Lower lobe of right lung (tissue), 2 donors: ENCODE results near the gene GOSR1. TPM values are rescaled to one million over a fixed set of nuclear protein-coding genes. Genes with fewer than 3 reads are reported as not detected.
A peak's percentile ranks its signal among the peaks of the same experiment; 100 is the strongest.
"Not testable (repeated sequence)": the region's sequence is repeated elsewhere in the genome, so short reads cannot be mapped to it uniquely, and the experiment has no call there.

Source experiments
- ATAC-seq, 2 donors: fragments of 200-7000 bp; cut with Tn5 transposase; one replicate each; pipeline ENCODE4 v1.9.1; 2020 to 2022; ENCODE audit warnings: mild to moderate bottlenecking in 2 of 2, moderate library complexity in 2 of 2
- DNase-seq: peaks from one replicate; pipeline ENCODE4 v3.0.0-alpha.2; 2020
- H3K27ac ChIP-seq: fragments of 200-600 bp; one replicate; pipeline ENCODE4 v1.8.0; 2022
- H3K27me3 ChIP-seq: fragments of 200-600 bp; one replicate; pipeline ENCODE4 v1.8.0; 2022; ENCODE audit warnings: low read depth
- H3K36me3 ChIP-seq: fragments of 200-600 bp; one replicate; pipeline ENCODE4 v1.8.0; 2022; ENCODE audit warnings: mild to moderate bottlenecking
- H3K4me1 ChIP-seq: fragments of 200-600 bp; one replicate; pipeline ENCODE4 v1.8.0; 2022
- H3K4me3 ChIP-seq: fragments of 200-600 bp; one replicate; pipeline ENCODE4 v1.8.0; 2022; ENCODE audit warnings: mild to moderate bottlenecking
- H3K9me3 ChIP-seq: fragments of 200-600 bp; one replicate; pipeline ENCODE4 v1.8.0; 2022
- intact Hi-C: fragments of 100-400 bp; cut with DNase I; formaldehyde crosslinking; loops from one replicate; pipeline ENCODE4 v1.11.0; 2022
- total RNA-seq: library from RNA; stranded (reverse); fragmentation: NEBNext Ultra II Directional; extraction: Animal tissue kit (Norgen Biotek cat#: 25700); gene quantifications from one replicate; pipeline ENCODE4 v1.2.1, GENCODE V29; 2021
- TF ChIP-seq, protein P1 (sequence below): fragments of 200-600 bp; IDR thresholded peaks from one replicate; pipeline ENCODE4 v1.8.0; 2022; ENCODE audit warnings: antibody characterized with exemption, mild to moderate bottlenecking
- donor health status: DM: no; HTN: yes; CAD: no; lungs with severe emphysema.

GOSR1 gene
- total RNA-seq, 1 donor from 2014 or later = 50.9 TPM

DNA sequence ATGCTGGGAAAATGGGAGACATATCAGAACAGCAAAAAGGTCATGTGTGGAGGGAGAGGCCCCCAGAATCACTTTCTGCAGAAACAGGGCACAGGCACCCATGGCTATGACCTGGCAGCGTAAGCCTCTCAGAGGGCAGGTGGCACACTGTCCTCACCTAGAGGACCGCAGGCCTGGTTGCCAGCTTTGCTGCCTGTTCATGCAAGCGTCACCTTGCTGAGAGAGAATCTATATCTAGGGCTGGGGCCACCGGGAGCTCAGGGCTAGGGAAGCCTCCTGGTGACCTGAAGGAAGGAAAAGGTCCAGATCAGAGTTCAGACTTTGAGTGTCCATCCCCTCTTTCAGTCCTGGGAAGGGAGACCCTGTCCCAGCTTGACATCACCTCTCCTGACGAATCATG, 78.7 kb downstream of the GOSR1 start:
- no peaks in the 10 kb centered on the region for H3K4me1 ChIP-seq
- DNase-seq (peak; percentile 28), ATAC-seq (no peak)
- no peaks in the 10 kb centered on the region for H3K27me3 ChIP-seq
- H3K27ac ChIP-seq = no peak overlapping the region
- no peaks in the 10 kb centered on the region for H3K36me3 ChIP-seq
- TF ChIP-seq, protein P1, sequence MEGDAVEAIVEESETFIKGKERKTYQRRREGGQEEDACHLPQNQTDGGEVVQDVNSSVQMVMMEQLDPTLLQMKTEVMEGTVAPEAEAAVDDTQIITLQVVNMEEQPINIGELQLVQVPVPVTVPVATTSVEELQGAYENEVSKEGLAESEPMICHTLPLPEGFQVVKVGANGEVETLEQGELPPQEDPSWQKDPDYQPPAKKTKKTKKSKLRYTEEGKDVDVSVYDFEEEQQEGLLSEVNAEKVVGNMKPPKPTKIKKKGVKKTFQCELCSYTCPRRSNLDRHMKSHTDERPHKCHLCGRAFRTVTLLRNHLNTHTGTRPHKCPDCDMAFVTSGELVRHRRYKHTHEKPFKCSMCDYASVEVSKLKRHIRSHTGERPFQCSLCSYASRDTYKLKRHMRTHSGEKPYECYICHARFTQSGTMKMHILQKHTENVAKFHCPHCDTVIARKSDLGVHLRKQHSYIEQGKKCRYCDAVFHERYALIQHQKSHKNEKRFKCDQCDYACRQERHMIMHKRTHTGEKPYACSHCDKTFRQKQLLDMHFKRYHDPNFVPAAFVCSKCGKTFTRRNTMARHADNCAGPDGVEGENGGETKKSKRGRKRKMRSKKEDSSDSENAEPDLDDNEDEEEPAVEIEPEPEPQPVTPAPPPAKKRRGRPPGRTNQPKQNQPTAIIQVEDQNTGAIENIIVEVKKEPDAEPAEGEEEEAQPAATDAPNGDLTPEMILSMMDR = no peak
- no peak overlapping the region for H3K4me3 ChIP-seq
- intact Hi-C loops = no loop called here
- no peaks in the 10 kb centered on the region for H3K9me3 ChIP-seq

DNA sequence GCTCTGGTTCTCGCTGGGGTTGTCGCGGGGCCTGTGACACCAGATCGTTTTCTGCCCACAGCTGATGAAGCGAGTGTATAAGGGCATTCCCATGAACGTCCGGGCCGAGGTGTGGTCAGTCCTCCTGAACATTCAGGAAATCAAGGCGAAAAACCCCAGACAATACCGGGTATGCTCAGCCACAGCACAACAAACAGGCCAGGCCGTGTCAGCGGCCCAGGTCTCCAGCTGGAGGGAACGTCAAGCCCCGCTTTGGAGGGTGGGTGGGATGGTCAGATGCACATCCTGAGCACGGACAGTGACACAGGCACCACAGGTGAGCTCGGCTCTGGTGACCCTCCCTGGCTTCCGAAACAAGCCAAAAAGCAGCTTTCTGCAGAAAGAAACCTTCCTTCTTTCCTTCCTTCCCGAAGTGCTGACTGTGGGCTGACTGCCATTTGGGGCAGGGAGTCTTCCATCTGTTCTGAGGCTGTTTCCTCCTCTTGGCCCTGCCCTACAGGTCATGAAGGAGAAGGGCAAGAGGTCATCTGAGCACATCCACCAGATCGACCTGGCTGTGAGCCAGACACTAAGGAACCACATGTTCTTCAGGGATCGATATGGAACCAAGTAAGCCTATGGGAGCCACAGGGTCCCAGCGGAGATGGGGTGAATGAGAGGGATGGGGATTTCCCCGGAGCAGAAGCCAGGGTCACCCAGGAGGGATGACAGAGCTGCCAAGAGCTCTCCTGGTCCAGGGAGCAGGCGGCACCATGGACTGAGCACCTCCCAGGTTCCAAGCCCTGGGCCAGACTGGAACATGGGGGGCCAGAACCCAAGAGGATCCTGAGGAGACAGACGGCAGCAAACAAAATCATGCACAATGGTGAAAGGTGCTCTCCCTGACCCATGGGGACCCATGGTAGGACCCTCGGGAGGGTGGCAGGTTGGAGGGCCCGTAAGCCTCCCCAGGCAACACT, 79.4 kb downstream of the GOSR1 start:
- peak; percentile 35 for DNase-seq
- Histone ChIP-seq H3K27ac (no peak overlapping the region), H3K4me3 (no peak overlapping the region), H3K4me1 (no peaks in the 10 kb centered on the region), H3K27me3 (no peaks in the 10 kb centered on the region), H3K9me3 (no peaks in the 10 kb centered on the region), H3K36me3 (no peaks in the 10 kb centered on the region)
- ATAC-seq = no peak
- TF ChIP-seq, protein P1 = no peak
- intact Hi-C loops = no loop called here

DNA sequence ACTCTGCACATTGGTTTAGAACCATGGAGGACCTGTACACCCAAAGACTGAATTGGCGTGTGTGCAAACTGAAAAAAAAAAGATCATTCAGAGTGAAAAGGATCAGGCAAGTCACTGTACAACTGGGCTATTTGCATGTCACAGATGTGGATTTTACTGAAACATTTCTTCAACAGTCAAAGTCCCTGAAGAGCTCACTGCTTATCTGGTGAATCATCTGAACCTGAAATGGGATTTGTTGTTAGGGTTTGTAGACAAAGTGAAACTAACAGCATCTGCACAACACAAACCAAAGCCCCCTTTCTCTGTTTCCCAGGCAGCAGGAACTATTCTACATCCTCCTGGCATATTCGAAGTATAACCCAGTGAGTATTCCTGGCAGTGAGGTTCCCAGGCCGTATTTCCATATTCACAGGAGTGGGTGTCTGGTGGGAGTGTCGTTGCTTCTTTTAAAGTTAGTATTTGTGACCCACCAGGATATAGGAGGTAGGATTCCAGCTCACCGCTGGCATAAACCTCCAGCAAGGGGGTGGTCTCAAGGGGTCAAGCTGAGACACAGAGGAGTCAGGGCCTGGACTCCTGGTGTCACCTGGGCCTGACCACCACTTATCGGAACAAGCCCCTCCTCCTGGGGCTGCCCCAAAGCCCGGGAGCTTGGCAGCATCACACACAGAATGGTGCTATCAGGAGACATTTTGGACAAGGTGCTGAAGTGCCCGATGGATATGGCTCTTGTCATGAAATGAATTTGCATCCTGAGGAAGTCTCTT, 80.9 kb downstream of the GOSR1 start:
- Histone ChIP-seq H3K4me3 (no peak overlapping the region), H3K36me3 (no peaks in the 10 kb centered on the region), H3K27ac (no peak overlapping the region), H3K27me3 (no peaks in the 10 kb centered on the region), H3K4me1 (no peaks in the 10 kb centered on the region), H3K9me3 (no peaks in the 10 kb centered on the region)
- intact Hi-C loops = no loop called here
- TF ChIP-seq, protein P1 = no peak
- ATAC-seq = no peak
- DNase-seq = no peak

GRCh38 chr17:30558686-30559545, 81.7 kb downstream of the GOSR1 start:
- H3K4me3 ChIP-seq = no peak overlapping the region
- no peak for DNase-seq
- H3K27me3 ChIP-seq = no peaks in the 10 kb centered on the region
- intact Hi-C loops = no loop called here
- TF ChIP-seq, protein P1 = no peak
- no peaks in the 10 kb centered on the region for H3K9me3 ChIP-seq
- H3K4me1 ChIP-seq = no peaks in the 10 kb centered on the region
- H3K27ac ChIP-seq = no peak overlapping the region
- H3K36me3 ChIP-seq = no peaks in the 10 kb centered on the region
- no peak for ATAC-seq

DNA sequence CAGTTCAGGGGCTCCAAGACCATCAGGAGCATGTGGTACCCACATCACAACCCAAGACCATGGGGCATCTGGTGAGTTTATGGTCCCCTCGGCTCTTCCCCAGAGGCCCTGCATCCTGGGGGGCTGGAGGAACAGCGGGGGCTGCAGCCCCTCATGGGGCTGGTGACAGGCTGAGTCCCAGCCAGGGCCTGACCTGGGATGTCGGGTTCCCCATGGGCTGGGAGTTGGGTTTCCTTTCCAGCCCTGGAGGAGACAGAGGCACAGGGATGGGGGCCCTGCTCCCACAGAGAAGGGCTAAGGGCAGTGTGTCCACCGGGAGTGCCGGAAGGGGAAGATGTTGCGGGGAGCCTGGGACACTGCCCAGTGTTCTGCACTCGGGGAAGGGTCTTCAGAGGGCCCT, 82.4 kb downstream of the GOSR1 start:
- DNase-seq (no peak), ATAC-seq (no peak)
- no peaks in the 10 kb centered on the region for H3K27me3 ChIP-seq
- H3K36me3 ChIP-seq = no peaks in the 10 kb centered on the region
- H3K4me1 ChIP-seq = peaks cover 2% of the 10 kb centered on the region
- no peak overlapping the region for H3K27ac ChIP-seq
- H3K4me3 ChIP-seq = no peak overlapping the region
- intact Hi-C loops = no loop called here
- TF ChIP-seq, protein P1 = no peak
- H3K9me3 ChIP-seq = no peaks in the 10 kb centered on the region

DNA sequence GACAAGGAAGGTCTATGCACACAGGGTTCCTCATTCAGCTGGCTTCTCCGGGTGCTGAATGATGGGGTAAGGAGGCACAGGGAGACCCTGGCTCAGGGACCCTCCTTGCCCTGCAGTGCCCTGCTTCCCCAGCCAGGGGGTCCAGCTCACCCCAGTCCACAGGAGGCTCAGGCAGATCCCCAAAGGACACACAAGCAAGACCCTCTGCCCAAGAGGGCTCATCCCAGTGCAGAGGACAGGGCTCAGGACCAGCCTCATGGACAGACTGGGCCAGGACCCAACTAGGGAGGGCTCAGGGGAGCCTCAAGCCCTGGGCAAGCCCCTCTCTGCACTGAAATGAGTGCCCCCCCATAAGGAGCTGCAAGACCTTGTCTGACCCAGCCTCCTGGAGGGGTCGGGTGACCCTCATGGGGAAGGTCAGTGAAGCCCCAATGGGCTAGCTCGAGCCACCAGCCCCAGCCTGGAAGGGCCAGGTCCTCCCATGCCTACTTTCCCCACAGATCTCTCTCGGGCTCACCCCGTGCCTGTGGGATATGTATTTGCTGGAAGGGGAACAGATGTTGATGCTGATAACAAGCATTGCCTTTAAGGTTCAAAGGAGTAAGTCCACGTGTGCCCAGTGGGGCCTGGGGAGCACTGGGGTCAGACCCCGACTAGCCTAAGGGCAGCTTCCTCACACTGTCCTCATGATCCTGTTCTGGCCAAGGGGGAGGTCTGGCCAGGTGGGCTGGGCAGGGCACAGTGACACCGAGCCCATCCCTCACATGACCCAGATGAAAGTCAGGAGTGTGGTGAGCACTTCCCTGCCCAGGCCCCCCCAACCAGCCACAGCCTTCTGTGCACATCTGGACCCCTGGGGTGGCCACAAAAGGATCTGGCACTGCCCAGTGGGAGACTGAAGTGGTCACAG, 83.2 kb downstream of the GOSR1 start:
- peak in 1 of 2 donors; percentile 19 for ATAC-seq
- DNase-seq, H3K4me1 ChIP-seq, H3K9me3 ChIP-seq, H3K27ac ChIP-seq, H3K27me3 ChIP-seq, H3K4me3 ChIP-seq, H3K36me3 ChIP-seq, intact Hi-C loops: not testable (repeated sequence)

DNA sequence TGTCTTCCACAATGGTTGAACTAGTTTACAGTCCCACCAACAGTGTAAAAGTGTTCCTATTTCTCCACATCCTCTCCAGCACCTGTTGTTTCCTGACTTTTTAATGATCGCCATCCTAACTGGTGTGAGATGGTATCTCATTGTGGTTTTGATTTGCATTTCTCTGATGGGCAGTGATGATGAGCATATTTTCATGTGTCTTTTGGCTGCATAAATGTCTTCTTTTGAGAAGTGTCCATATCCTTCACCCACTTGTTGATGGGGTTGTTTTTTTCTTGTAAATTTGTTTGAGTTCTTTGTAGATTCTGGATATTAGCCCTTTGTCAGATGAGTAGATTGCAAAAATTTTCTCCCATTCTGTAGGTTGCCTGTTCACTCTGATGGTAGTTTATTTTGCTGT, 84.6 kb downstream of the GOSR1 start:
- intact Hi-C loops, ATAC-seq, DNase-seq, H3K9me3 ChIP-seq, H3K4me1 ChIP-seq, H3K27me3 ChIP-seq, H3K27ac ChIP-seq, H3K36me3 ChIP-seq, H3K4me3 ChIP-seq: not testable (repeated sequence)
